HEK293 (cell line): ENCODE measurements around the gene ZNF773.

Source experiments
- ELK4 ChIP-seq: IDR thresholded peaks from 2 replicates; pipeline ENCODE4 v1.6.1; 2011; ENCODE audit warnings: mild to moderate bottlenecking, low read depth, low read length, borderline replicate concordance
- IKZF3 ChIP-seq: fragments of 450-650 bp; IDR thresholded peaks from 2 replicates; pipeline ENCODE4 v1.5.0; 2018; ENCODE audit warnings: missing biosample characterization, mild to moderate bottlenecking, missing genetic modification characterization, moderate library complexity
- OSR2 ChIP-seq: fragments of 450-650 bp; formaldehyde crosslinking; IDR thresholded peaks from 2 replicates; pipeline ENCODE4 v1.5.1; 2016; ENCODE audit warnings: missing biosample characterization, missing genetic modification characterization
- SALL2 ChIP-seq: fragments of 450-650 bp; formaldehyde crosslinking; IDR thresholded peaks from 2 replicates; pipeline ENCODE4 v1.5.0; 2017; ENCODE audit warnings: missing biosample characterization, mild to moderate bottlenecking, missing genetic modification characterization, borderline replicate concordance
- SP3 ChIP-seq: fragments of 450-650 bp; formaldehyde crosslinking; IDR thresholded peaks from 2 replicates; pipeline ENCODE4 v1.5.1; 2016; ENCODE audit warnings: missing biosample characterization, missing genetic modification characterization
- SP7 ChIP-seq: fragments of 450-650 bp; formaldehyde crosslinking; IDR thresholded peaks from 2 replicates; pipeline ENCODE4 v1.5.1; 2016; ENCODE audit warnings: missing biosample characterization, missing genetic modification characterization
- ZBTB26 ChIP-seq: fragments of 450-650 bp; formaldehyde crosslinking; optimal IDR thresholded peaks from 2 replicates; pipeline ENCODE3; 2016; ENCODE audit warnings: missing biosample characterization, mild to moderate bottlenecking, missing genetic modification characterization
- ZNF112 ChIP-seq: fragments of 450-650 bp; formaldehyde crosslinking; IDR thresholded peaks from 2 replicates; pipeline ENCODE4 v1.5.0; 2017; ENCODE audit warnings: missing biosample characterization, missing genetic modification characterization
- ZNF155 ChIP-seq: fragments of 450-650 bp; formaldehyde crosslinking; IDR thresholded peaks from 2 replicates; pipeline ENCODE4 v1.5.1; 2016; ENCODE audit warnings: missing biosample characterization, missing genetic modification characterization
- ZNF202 ChIP-seq: fragments of 450-650 bp; formaldehyde crosslinking; IDR thresholded peaks from 2 replicates; pipeline ENCODE4 v1.5.1; 2016; ENCODE audit warnings: missing biosample characterization, missing genetic modification characterization, borderline replicate concordance
- ZNF211 ChIP-seq: fragments of 450-650 bp; formaldehyde crosslinking; IDR thresholded peaks from 2 replicates; pipeline ENCODE4 v1.5.1; 2016; ENCODE audit warnings: low read depth, missing biosample characterization, missing genetic modification characterization
- ZNF280D ChIP-seq: fragments of 450-650 bp; formaldehyde crosslinking; IDR thresholded peaks from 2 replicates; pipeline ENCODE4 v1.5.1; 2016; ENCODE audit warnings: missing biosample characterization, missing genetic modification characterization
- ZNF398 ChIP-seq: fragments of 450-650 bp; formaldehyde crosslinking; IDR thresholded peaks from 2 replicates; pipeline ENCODE4 v1.5.1; 2017; ENCODE audit warnings: missing biosample characterization, missing genetic modification characterization
- ZNF423 ChIP-seq: fragments of 450-650 bp; formaldehyde crosslinking; IDR thresholded peaks from 2 replicates; pipeline ENCODE4 v1.5.1; 2016; ENCODE audit warnings: missing biosample characterization, missing genetic modification characterization
- ZNF426 ChIP-seq: fragments of 450-650 bp; formaldehyde crosslinking; IDR thresholded peaks from 2 replicates; pipeline ENCODE4 v1.5.1; 2017; ENCODE audit warnings: missing biosample characterization, missing genetic modification characterization, mild to moderate bottlenecking, inconsistent platforms, moderate library complexity
- ZNF558 ChIP-seq: fragments of 450-650 bp; formaldehyde crosslinking; IDR thresholded peaks from 2 replicates; pipeline ENCODE4 v1.5.1; 2016; ENCODE audit warnings: missing biosample characterization, missing genetic modification characterization
- ZNF560 ChIP-seq: fragments of 450-650 bp; formaldehyde crosslinking; IDR thresholded peaks from 2 replicates; pipeline ENCODE4 v1.5.1; 2017; ENCODE audit warnings: missing biosample characterization, missing genetic modification characterization, borderline replicate concordance
- ZNF585B ChIP-seq: fragments of 450-650 bp; formaldehyde crosslinking; IDR thresholded peaks from 2 replicates; pipeline ENCODE4 v1.5.1; 2016; ENCODE audit warnings: missing biosample characterization, missing genetic modification characterization
- ZNF621 ChIP-seq: fragments of 450-650 bp; formaldehyde crosslinking; IDR thresholded peaks from 2 replicates; pipeline ENCODE4 v1.5.1; 2017; ENCODE audit warnings: missing biosample characterization, missing genetic modification characterization
- ZNF624 ChIP-seq: fragments of 450-650 bp; formaldehyde crosslinking; IDR thresholded peaks from 2 replicates; pipeline ENCODE4 v1.5.1; 2017; ENCODE audit warnings: missing biosample characterization, missing genetic modification characterization
- ZNF654 ChIP-seq: fragments of 450-650 bp; formaldehyde crosslinking; IDR thresholded peaks from 2 replicates; pipeline ENCODE4 v1.5.1; 2016; ENCODE audit warnings: low read depth, missing biosample characterization, missing genetic modification characterization
- ZNF670 ChIP-seq: fragments of 450-650 bp; formaldehyde crosslinking; IDR thresholded peaks from 2 replicates; pipeline ENCODE4 v1.5.1; 2016; ENCODE audit warnings: missing biosample characterization, missing genetic modification characterization, low read depth
- ZNF677 ChIP-seq: fragments of 450-650 bp; IDR thresholded peaks from 2 replicates; pipeline ENCODE4 v1.5.0; 2018; ENCODE audit warnings: missing biosample characterization, mild to moderate bottlenecking, missing genetic modification characterization, moderate library complexity
- ZNF701 ChIP-seq: fragments of 450-650 bp; formaldehyde crosslinking; IDR thresholded peaks from 2 replicates; pipeline ENCODE4 v1.5.1; 2016; ENCODE audit warnings: missing biosample characterization, missing genetic modification characterization
- ZNF830 ChIP-seq: fragments of 450-650 bp; IDR thresholded peaks from 2 replicates; pipeline ENCODE4 v1.5.0; 2018; ENCODE audit warnings: missing biosample characterization, missing genetic modification characterization, low read depth, mild to moderate bottlenecking, moderate library complexity
- ZNF843 ChIP-seq: fragments of 450-650 bp; formaldehyde crosslinking; IDR thresholded peaks from 2 replicates; pipeline ENCODE4 v1.5.1; 2016; ENCODE audit warnings: missing biosample characterization, missing genetic modification characterization

The ZNF773 gene

DNA sequence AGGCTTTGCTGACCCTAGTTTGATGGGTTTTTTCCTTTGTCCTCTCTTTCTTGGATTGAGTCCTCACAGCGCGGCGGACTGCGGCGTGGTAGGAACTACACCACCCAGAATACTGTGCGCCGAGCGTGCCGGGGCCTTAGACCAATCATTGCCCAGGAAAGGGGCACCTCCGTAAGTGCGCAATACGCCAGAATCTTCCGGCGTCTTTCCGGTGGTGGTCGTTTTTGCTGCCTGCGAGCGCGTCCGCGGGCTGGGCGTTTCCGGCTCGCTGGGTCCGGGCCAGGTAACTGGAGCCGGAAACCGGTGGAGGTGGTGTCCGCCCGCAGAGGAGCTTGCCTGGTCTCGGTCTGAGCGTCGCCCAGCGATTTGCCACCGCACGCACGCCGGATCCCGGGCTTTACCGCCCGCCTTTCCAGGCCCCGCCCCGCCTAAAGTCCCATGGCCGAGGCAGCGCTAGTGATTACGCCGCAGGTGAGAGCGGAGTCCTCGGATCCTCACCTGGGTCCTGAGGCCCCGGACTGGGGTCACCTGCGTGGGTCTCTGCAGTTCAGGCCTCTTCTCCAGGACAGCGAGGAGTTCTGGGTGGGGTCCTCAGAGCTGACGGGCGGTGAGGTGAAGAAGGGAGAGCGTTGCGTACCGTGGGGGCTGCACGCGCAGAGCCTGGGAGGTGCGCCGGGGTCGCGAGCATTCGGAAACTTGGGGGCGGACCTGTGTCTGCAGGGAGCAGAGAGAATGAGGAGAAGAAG is 27.6 kb downstream of the ZNF773 start, which contains the start of gene ZNF549 (continued):
- no peak for TF ChIP-seq ZNF155 (tag by site-specific recombination)
- no peak for TF ChIP-seq ZNF398 (tag by site-specific recombination)
- TF ChIP-seq ZNF843, result no peak
- TF ChIP-seq ZNF280D (tag by site-specific recombination), result no peak
- TF ChIP-seq ZNF112 (tag by site-specific recombination), result no peak
- TF ChIP-seq ZNF621 (tag by site-specific recombination), result no peak
- no peak for TF ChIP-seq ZNF202 (tag by site-specific recombination)
- no peak for TF ChIP-seq ZNF558 (tag by site-specific recombination)
- TF ChIP-seq ELK4, result peak; percentile 46; the same call in 1 of the 2 replicates
- no peak for TF ChIP-seq ZNF560 (tag by site-specific recombination)
- TF ChIP-seq ZNF830 (tag by site-specific recombination), result no peak
- TF ChIP-seq IKZF3, result no peak
- TF ChIP-seq ZNF423 (tag by site-specific recombination), result no peak
- no peak for TF ChIP-seq OSR2 (tag by site-specific recombination)
- no peak for TF ChIP-seq ZNF211
- TF ChIP-seq ZNF585B, result no peak
- TF ChIP-seq SP3 (tag by site-specific recombination), result peak; percentile 70
- no peak for TF ChIP-seq ZNF677
- TF ChIP-seq ZBTB26 (tag by site-specific recombination), result peak; percentile 79
- no peak for TF ChIP-seq ZNF670 (tag by site-specific recombination)
- no peak for TF ChIP-seq ZNF426 (tag by site-specific recombination)
- no peak for TF ChIP-seq SALL2 (tag by site-specific recombination)
- TF ChIP-seq ZNF701 (tag by site-specific recombination), result no peak
- TF ChIP-seq ZNF654 (tag by site-specific recombination), result no peak
- peak; percentile 60 for TF ChIP-seq SP7
- TF ChIP-seq ZNF624 (tag by site-specific recombination), result no peak
- TF ChIP-seq, all 188 proteins: peak for 50
